ENCODE measurements around the gene RNF212B.

DNA sequence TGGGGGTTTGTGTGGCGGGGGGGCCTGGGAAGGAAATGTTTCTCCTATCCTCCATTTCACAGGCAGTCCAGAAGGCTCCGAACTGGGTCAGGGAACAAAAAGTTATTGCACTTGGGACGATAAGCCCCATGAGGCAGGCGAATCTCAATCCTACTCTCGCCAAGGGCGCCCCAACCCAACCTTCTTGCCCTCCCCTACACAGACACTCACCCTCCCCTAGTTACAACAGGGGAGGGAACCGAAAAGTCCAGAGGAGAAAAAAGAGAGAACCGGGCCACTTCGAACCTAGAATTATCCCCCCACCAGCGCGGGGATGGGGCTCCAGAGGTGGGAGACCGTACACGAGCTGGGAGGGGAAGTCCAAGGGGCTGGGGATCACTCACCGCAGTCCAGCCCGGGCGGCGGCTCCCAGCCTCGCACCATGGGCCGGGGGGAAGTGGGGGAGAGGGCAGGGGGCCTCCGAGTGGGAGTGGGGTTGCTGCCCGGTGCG is 47.8 kb downstream of the RNF212B start:
- TF ChIP-seq POLR2A (IDR thresholded peaks at IDR 0.05): no peak
- TF ChIP-seq, protein P1, sequence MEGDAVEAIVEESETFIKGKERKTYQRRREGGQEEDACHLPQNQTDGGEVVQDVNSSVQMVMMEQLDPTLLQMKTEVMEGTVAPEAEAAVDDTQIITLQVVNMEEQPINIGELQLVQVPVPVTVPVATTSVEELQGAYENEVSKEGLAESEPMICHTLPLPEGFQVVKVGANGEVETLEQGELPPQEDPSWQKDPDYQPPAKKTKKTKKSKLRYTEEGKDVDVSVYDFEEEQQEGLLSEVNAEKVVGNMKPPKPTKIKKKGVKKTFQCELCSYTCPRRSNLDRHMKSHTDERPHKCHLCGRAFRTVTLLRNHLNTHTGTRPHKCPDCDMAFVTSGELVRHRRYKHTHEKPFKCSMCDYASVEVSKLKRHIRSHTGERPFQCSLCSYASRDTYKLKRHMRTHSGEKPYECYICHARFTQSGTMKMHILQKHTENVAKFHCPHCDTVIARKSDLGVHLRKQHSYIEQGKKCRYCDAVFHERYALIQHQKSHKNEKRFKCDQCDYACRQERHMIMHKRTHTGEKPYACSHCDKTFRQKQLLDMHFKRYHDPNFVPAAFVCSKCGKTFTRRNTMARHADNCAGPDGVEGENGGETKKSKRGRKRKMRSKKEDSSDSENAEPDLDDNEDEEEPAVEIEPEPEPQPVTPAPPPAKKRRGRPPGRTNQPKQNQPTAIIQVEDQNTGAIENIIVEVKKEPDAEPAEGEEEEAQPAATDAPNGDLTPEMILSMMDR (IDR thresholded peaks at IDR 0.05): no peak

All from heart left ventricle (tissue), 13 donors.